ENCODE results near the gene PDZD2. TPM values are rescaled to one million over a fixed set of nuclear protein-coding genes. Genes with fewer than 3 reads are reported as not detected.

Gene PDZD2
- total RNA-seq, 1 experiment from 2014 or later = 23.0 TPM

- Mint-ChIP-seq H3K27me3 (ENCODE audit: insufficient read depth, unreplicated experiment) (no peaks in the 10 kb centered on the region), H3K4me3 (ENCODE audit: unreplicated experiment) (peak overlapping the region; percentile 90), H3K9me3 (ENCODE audit: unreplicated experiment) (no peaks in the 10 kb centered on the region), H3K4me1 (ENCODE audit: insufficient read depth, unreplicated experiment) (peaks cover 35% of the 10 kb centered on the region), H3K36me3 (ENCODE audit: insufficient read depth, unreplicated experiment) (peaks cover 9% of the 10 kb centered on the region), H3K27ac (ENCODE audit: low read depth, unreplicated experiment) (peak overlapping the region; percentile 87)
- ChIA-PET POLR2A (interaction anchor here (0.6 to 6.0 kb wide), 25 partner anchors 12 to 404 kb away, joined by 3 to 94 read pairs (median 5); partner anchors contain the start of gene DROSHA), CTCF (interaction anchor here (0.7 to 2.5 kb wide), 18 partner anchors 8 to 398 kb away, joined by 3 to 12 read pairs (median 4); no protein-coding TSS in a partner anchor)
- BruUV-seq (replicated peaks) = no TSS peak
- intact Hi-C loops (cut with micrococcal nuclease) = loop anchor here (5.0 kb wide), 1 partner anchor 122 kb away; no protein-coding TSS in a partner anchor
- peak; percentile 90 for DNase-seq (ENCODE audit: unreplicated experiment)
- TF ChIP-seq CTCF (IDR thresholded peaks at IDR 0.05; ENCODE audit: unreplicated experiment) = no peak
These were observed 296.8 kb downstream of the PDZD2 start for GRCh38 chr5:31935496-31936369.

- Mint-ChIP-seq H3K27ac (ENCODE audit: low read depth, unreplicated experiment) (peak overlapping the region; percentile 87), H3K9me3 (ENCODE audit: unreplicated experiment) (no peaks in the 10 kb centered on the region), H3K4me3 (ENCODE audit: unreplicated experiment) (peak overlapping the region; percentile 90), H3K4me1 (ENCODE audit: insufficient read depth, unreplicated experiment) (peaks cover 42% of the 10 kb centered on the region), H3K36me3 (ENCODE audit: insufficient read depth, unreplicated experiment) (peaks cover 9% of the 10 kb centered on the region), H3K27me3 (ENCODE audit: insufficient read depth, unreplicated experiment) (no peaks in the 10 kb centered on the region)
- peak; percentile 40 for DNase-seq (ENCODE audit: unreplicated experiment)
- POLR2A ChIA-PET = interaction anchor here (0.8 to 6.0 kb wide), 20 partner anchors 11 to 405 kb away, joined by 3 to 94 read pairs (median 6); partner anchors contain the start of gene DROSHA
- BruUV-seq (replicated peaks) = TSS peak; percentile 95
- CTCF ChIA-PET = interaction anchor here (0.7 to 2.5 kb wide), 11 partner anchors 10 to 142 kb away, joined by 3 to 12 read pairs (median 4); no protein-coding TSS in a partner anchor
- intact Hi-C loops (cut with micrococcal nuclease) = loop anchor here (5.0 kb wide), 1 partner anchor 121 kb away; no protein-coding TSS in a partner anchor
- no peak for TF ChIP-seq CTCF (IDR thresholded peaks at IDR 0.05; ENCODE audit: unreplicated experiment)
These were observed 297.8 kb downstream of the PDZD2 start for GRCh38 chr5:31936683-31937082.

- intact Hi-C loops (cut with micrococcal nuclease) = loop anchor here (5.0 kb wide), 1 partner anchor 120 kb away; no protein-coding TSS in a partner anchor
- POLR2A ChIA-PET = interaction anchor here (0.6 to 6.0 kb wide), 20 partner anchors 11 to 236 kb away, joined by 3 to 94 read pairs (median 6); no protein-coding TSS in a partner anchor
These were observed 298.3 kb downstream of the PDZD2 start for GRCh38 chr5:31937226-31937625.

More at GRCh38 chr5:31937226-31937625, 298.3 kb downstream of the PDZD2 start:
- Mint-ChIP-seq H3K27me3 (ENCODE audit: insufficient read depth, unreplicated experiment) (no peaks in the 10 kb centered on the region), H3K4me3 (ENCODE audit: unreplicated experiment) (peak overlapping the region; percentile 90), H3K4me1 (ENCODE audit: insufficient read depth, unreplicated experiment) (peaks cover 48% of the 10 kb centered on the region), H3K9me3 (ENCODE audit: unreplicated experiment) (no peaks in the 10 kb centered on the region), H3K27ac (ENCODE audit: low read depth, unreplicated experiment) (peak overlapping the region; percentile 87), H3K36me3 (ENCODE audit: insufficient read depth, unreplicated experiment) (peaks cover 13% of the 10 kb centered on the region)
- CTCF ChIA-PET = interaction anchor here (0.5 to 2.5 kb wide), 7 partner anchors 10 to 141 kb away, joined by 3 to 12 read pairs (median 3); no protein-coding TSS in a partner anchor
- no TSS peak for BruUV-seq (replicated peaks)
- peak; percentile 88 for DNase-seq (ENCODE audit: unreplicated experiment)
- TF ChIP-seq CTCF (IDR thresholded peaks at IDR 0.05; ENCODE audit: unreplicated experiment) = no peak
